ENCODE results near the gene SNRPB2. TPM values are rescaled to one million over a fixed set of nuclear protein-coding genes. Genes with fewer than 3 reads are reported as not detected.

Gene SNRPB2
- polyA plus RNA-seq, 2 donors = 26.8 to 35.1 TPM

DNA sequence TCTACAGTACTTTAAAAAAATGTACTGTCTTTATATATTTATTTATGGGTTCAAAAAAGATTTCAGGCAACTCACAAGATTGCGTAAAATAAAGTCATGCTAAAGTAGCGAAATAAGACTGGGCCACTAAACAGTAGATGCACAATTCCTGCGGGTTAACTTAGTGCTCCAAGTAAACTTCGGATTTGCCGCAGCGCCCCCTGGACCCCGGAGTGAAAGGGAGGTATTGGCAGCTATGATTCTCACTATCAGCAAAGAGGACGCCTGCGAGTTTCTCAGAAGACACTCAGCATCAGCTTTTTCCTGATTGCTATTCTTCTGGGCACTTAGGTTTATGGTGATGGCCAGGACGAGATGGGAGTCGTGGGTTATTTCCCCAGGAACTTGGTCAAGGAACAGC is 19.7 kb downstream of the SNRPB2 start:
- H3K36me3 ChIP-seq (ENCODE audit: control insufficient read depth in 2 of 2, insufficient read depth in 2 of 2, low read length in 1 of 2) = no peaks in the 10 kb centered on the region
- WGBS, 2 donors = 57 to 63% methylated on average over 11 of the region's 11 CpGs
- H3K27me3 ChIP-seq (ENCODE audit: control insufficient read depth in 1 of 2, insufficient read depth in 2 of 2, low read length in 2 of 2) = no peaks in the 10 kb centered on the region
- no peak overlapping the region for H3K27ac ChIP-seq (ENCODE audit: low read depth in 2 of 2, low read length in 1 of 2)
- no peak overlapping the region for H3K4me3 ChIP-seq (ENCODE audit: low read depth in 1 of 2, low read length in 2 of 2)
- no peaks in the 10 kb centered on the region for H3K9me3 ChIP-seq (ENCODE audit: control insufficient read depth in 2 of 2, insufficient read depth in 1 of 2, low read depth in 1 of 2, low read length in 1 of 2)
- H3K4me1 ChIP-seq (ENCODE audit: control insufficient read depth in 2 of 2, insufficient read depth in 2 of 2, low read length in 1 of 2) = no peaks in the 10 kb centered on the region

DNA sequence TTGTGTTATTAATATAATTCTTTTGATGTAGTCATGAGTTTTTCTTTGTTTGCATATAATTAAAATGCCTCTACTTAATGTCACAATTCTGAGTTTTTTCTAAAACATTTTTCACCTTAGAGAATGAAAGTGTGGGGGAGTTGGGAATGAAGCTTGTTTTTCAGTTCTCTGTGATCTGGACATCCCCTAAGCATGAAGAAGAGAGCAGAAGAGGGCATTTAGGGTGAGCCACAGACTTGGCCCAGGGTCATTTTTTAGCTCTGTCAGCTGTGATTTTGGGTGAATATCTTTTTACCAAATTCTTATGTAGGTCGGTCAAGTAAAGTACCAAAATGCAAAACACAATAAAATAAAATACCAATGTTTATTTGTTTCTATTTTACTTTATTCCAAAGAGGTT is 22.3 kb downstream of the SNRPB2 start:
- Histone ChIP-seq H3K36me3 (ENCODE audit: control insufficient read depth in 2 of 2, insufficient read depth in 2 of 2, low read length in 1 of 2) (no peaks in the 10 kb centered on the region), H3K9me3 (ENCODE audit: control insufficient read depth in 2 of 2, insufficient read depth in 1 of 2, low read depth in 1 of 2, low read length in 1 of 2) (no peaks in the 10 kb centered on the region), H3K4me3 (ENCODE audit: low read depth in 1 of 2, low read length in 2 of 2) (no peak overlapping the region), H3K27me3 (ENCODE audit: control insufficient read depth in 1 of 2, insufficient read depth in 2 of 2, low read length in 2 of 2) (no peaks in the 10 kb centered on the region), H3K27ac (ENCODE audit: low read depth in 2 of 2, low read length in 1 of 2) (no peak overlapping the region), H3K4me1 (ENCODE audit: control insufficient read depth in 2 of 2, insufficient read depth in 2 of 2, low read length in 1 of 2) (no peaks in the 10 kb centered on the region)
- WGBS, 2 donors = 84 to 86% methylated on average over 1 of the region's 1 CpG

DNA sequence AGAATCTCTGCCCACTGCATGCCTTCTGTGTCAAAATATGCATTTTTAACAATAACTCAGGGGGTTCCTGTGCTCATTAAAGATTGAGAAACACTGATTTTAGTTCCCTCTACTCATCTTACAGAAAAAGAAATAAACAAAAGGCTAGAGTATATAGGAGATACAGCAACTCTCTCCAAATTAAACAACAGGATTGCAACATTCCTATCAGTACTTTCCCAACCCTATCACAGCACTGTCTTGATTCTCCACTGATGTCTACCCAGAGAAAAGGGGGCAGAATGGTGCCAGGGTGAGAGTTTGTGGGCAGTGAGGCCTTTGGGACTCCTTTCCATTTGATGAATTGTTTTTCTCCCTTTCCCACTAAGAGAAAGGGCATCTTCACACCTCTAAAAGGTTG is 23.1 kb downstream of the SNRPB2 start:
- H3K9me3 ChIP-seq (ENCODE audit: control insufficient read depth in 2 of 2, insufficient read depth in 1 of 2, low read depth in 1 of 2, low read length in 1 of 2) = no peaks in the 10 kb centered on the region
- H3K4me3 ChIP-seq (ENCODE audit: low read depth in 1 of 2, low read length in 2 of 2) = no peak overlapping the region
- H3K4me1 ChIP-seq (ENCODE audit: control insufficient read depth in 2 of 2, insufficient read depth in 2 of 2, low read length in 1 of 2) = no peaks in the 10 kb centered on the region
- no peaks in the 10 kb centered on the region for H3K36me3 ChIP-seq (ENCODE audit: control insufficient read depth in 2 of 2, insufficient read depth in 2 of 2, low read length in 1 of 2)
- H3K27ac ChIP-seq (ENCODE audit: low read depth in 2 of 2, low read length in 1 of 2) = no peak overlapping the region
- H3K27me3 ChIP-seq (ENCODE audit: control insufficient read depth in 1 of 2, insufficient read depth in 2 of 2, low read length in 2 of 2) = no peaks in the 10 kb centered on the region

DNA sequence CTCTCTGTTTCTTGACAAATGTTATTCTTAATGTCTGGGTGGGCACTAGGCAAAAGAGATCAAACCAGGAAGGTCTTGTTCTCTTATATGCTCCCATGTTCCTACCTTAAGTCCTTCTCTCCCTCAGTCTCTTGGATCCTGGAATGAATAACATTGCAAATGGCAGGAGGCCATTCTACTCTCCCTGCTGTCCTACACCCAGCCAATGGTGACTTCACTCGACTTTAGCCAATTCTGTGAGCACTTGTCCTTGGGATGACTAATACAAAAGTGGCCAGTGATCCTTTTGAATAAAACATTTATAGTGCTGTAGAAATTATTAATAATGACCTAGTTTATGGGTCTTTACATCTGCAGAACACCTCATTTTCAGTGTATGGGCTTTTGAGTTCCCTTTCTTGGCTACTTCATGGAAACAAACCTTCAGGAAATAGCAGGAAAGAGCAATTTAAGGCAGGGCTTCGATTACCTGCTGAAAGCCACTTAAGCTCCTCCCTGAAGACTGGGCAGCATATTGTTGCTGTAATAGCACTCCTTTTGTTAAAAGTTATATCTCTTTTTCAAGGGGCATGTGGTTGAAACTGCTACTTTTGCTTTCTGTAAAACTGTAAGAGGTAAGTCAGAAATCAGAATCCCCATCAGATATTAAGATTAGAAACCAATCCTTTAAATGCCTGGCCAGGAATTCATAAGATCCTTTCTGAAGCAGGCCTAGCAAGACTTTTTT is 28.8 kb downstream of the SNRPB2 start:
- no peaks in the 10 kb centered on the region for H3K4me1 ChIP-seq (ENCODE audit: control insufficient read depth in 2 of 2, insufficient read depth in 2 of 2, low read length in 1 of 2)
- WGBS, 2 donors = 52 to 66% methylated on average over 2 of the region's 2 CpGs
- no peak overlapping the region for H3K4me3 ChIP-seq (ENCODE audit: low read depth in 1 of 2, low read length in 2 of 2)
- no peaks in the 10 kb centered on the region for H3K27me3 ChIP-seq (ENCODE audit: control insufficient read depth in 1 of 2, insufficient read depth in 2 of 2, low read length in 2 of 2)
- no peaks in the 10 kb centered on the region for H3K36me3 ChIP-seq (ENCODE audit: control insufficient read depth in 2 of 2, insufficient read depth in 2 of 2, low read length in 1 of 2)
- H3K9me3 ChIP-seq (ENCODE audit: control insufficient read depth in 2 of 2, insufficient read depth in 1 of 2, low read depth in 1 of 2, low read length in 1 of 2) = no peaks in the 10 kb centered on the region
- no peak overlapping the region for H3K27ac ChIP-seq (ENCODE audit: low read depth in 2 of 2, low read length in 1 of 2)

DNA sequence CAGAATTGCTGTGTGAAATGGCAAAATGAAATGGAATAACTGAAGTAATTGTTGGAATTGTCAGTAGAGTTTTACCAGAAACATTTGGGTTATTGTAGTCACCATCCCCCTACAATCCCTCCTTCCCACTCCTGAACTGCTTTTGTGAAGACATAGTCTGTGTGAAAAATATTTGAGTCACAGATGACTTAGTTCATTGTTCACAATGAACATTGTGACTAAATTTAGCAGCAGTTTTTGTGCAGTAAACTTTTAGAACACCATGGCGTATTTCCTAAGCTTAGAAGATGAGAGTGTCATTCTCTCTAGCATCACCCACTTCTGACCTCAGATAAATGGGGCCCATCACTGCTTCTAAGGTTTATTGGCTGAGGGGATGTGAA is 29.3 kb downstream of the SNRPB2 start:
- H3K27ac ChIP-seq (ENCODE audit: low read depth in 2 of 2, low read length in 1 of 2) = no peak overlapping the region
- 75 to 90% methylated on average over 1 of the region's 1 CpG for WGBS, 2 donors
- no peaks in the 10 kb centered on the region for H3K27me3 ChIP-seq (ENCODE audit: control insufficient read depth in 1 of 2, insufficient read depth in 2 of 2, low read length in 2 of 2)
- no peak overlapping the region for H3K4me3 ChIP-seq (ENCODE audit: low read depth in 1 of 2, low read length in 2 of 2)
- H3K9me3 ChIP-seq (ENCODE audit: control insufficient read depth in 2 of 2, insufficient read depth in 1 of 2, low read depth in 1 of 2, low read length in 1 of 2) = no peaks in the 10 kb centered on the region
- no peaks in the 10 kb centered on the region for H3K36me3 ChIP-seq (ENCODE audit: control insufficient read depth in 2 of 2, insufficient read depth in 2 of 2, low read length in 1 of 2)
- no peaks in the 10 kb centered on the region for H3K4me1 ChIP-seq (ENCODE audit: control insufficient read depth in 2 of 2, insufficient read depth in 2 of 2, low read length in 1 of 2)

DNA sequence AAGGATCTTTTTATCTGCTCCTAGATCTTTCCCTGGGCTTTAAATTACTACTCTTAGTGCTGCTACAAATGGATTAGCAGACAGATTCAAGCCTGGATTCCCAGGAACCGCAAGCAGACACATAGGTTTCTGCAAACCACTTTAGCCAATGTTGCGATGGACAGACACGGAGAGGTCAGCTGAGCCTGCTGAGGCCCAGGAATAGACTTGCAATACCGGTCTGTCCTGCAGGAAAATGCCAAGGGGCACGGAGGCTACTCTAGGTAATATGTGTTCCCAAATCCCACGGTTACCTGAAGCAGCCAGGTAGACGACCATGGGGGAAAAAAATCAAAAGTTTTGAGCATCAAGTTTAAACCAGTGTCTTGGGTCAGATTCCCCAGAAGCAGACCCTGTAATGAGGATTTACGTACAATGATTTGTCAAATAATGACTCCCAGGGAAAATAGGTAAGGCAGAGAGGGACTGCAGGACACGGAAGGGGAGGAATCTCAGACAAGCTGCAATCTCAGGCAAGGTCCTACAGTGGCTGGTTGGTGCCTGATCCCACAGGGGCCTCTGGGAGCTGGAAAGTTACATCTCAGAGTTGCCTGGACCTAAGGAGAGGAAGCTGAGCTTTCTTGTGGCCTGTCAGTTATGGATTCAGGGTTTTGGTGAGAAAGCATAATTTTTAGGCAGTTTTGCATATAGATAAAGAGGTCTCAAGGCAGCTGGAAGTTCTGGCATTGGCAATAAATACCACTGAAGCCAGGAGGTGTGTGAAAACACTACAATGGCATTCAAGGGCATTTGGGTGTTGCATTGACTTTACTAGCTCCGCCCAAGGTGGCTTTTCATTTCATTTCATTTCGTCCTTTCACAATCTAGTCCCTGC is 30.8 kb downstream of the SNRPB2 start:
- no peaks in the 10 kb centered on the region for H3K4me1 ChIP-seq (ENCODE audit: control insufficient read depth in 2 of 2, insufficient read depth in 2 of 2, low read length in 1 of 2)
- H3K27me3 ChIP-seq (ENCODE audit: control insufficient read depth in 1 of 2, insufficient read depth in 2 of 2, low read length in 2 of 2) = no peaks in the 10 kb centered on the region
- no peaks in the 10 kb centered on the region for H3K9me3 ChIP-seq (ENCODE audit: control insufficient read depth in 2 of 2, insufficient read depth in 1 of 2, low read depth in 1 of 2, low read length in 1 of 2)
- no peak overlapping the region for H3K4me3 ChIP-seq (ENCODE audit: low read depth in 1 of 2, low read length in 2 of 2)
- WGBS, 2 donors = 43 to 47% methylated on average over 11 of the region's 11 CpGs
- H3K27ac ChIP-seq (ENCODE audit: low read depth in 2 of 2, low read length in 1 of 2) = no peak overlapping the region
- no peaks in the 10 kb centered on the region for H3K36me3 ChIP-seq (ENCODE audit: control insufficient read depth in 2 of 2, insufficient read depth in 2 of 2, low read length in 1 of 2)

DNA sequence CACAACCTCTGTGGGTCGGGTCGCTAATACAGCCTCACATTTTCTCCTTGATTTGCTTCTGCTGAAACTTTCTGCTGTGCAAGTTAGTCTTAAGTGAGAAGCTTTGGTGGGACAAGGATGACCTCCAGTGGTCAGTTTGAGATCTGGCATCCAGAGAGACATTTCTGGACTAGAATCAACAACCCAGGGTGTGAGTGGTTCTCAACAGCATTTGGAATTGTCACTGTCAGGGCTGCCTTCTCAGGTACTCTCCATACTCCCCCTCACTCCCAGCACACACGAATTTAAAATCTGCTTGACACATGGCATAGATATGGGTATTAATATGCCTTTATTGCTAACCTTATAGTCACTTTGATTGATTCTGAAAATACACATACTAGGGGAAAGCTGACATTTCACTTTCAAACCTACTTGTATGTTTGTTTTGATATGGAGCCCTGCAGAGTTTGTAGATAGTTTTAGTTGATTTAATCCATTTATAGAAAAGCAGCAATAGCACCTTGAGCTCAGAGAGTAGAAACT is 31.5 kb downstream of the SNRPB2 start:
- Histone ChIP-seq H3K4me3 (ENCODE audit: low read depth in 1 of 2, low read length in 2 of 2) (no peak overlapping the region), H3K27me3 (ENCODE audit: control insufficient read depth in 1 of 2, insufficient read depth in 2 of 2, low read length in 2 of 2) (no peaks in the 10 kb centered on the region), H3K36me3 (ENCODE audit: control insufficient read depth in 2 of 2, insufficient read depth in 2 of 2, low read length in 1 of 2) (no peaks in the 10 kb centered on the region), H3K27ac (ENCODE audit: low read depth in 2 of 2, low read length in 1 of 2) (no peak overlapping the region), H3K9me3 (ENCODE audit: control insufficient read depth in 2 of 2, insufficient read depth in 1 of 2, low read depth in 1 of 2, low read length in 1 of 2) (no peaks in the 10 kb centered on the region), H3K4me1 (ENCODE audit: control insufficient read depth in 2 of 2, insufficient read depth in 2 of 2, low read length in 1 of 2) (no peaks in the 10 kb centered on the region)
- 4 to 5% methylated on average over 3 of the region's 3 CpGs for WGBS, 2 donors

DNA sequence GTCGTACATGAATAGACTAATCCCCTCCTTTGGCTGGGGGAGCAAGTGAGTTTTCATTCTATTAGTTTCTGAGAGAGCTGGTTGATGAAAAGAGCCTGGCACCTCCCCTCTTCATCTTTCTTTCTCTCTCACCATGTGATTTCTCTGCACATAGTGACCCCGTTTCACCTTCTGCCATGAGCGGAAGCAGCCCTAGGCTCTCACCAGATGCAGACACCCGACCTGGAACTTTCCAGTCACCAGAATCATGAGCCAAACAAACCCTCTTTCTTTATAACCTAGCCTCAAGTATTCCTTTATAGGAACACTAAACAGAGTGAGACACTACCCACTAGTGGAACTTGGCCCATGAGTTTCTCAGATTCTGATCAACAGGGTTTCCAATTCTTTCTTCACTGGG is 34.7 kb downstream of the SNRPB2 start:
- no peaks in the 10 kb centered on the region for H3K36me3 ChIP-seq (ENCODE audit: control insufficient read depth in 2 of 2, insufficient read depth in 2 of 2, low read length in 1 of 2)
- no peaks in the 10 kb centered on the region for H3K27me3 ChIP-seq (ENCODE audit: control insufficient read depth in 1 of 2, insufficient read depth in 2 of 2, low read length in 2 of 2)
- no peaks in the 10 kb centered on the region for H3K9me3 ChIP-seq (ENCODE audit: control insufficient read depth in 2 of 2, insufficient read depth in 1 of 2, low read depth in 1 of 2, low read length in 1 of 2)
- H3K4me3 ChIP-seq (ENCODE audit: low read depth in 1 of 2, low read length in 2 of 2) = no peak overlapping the region
- H3K27ac ChIP-seq (ENCODE audit: low read depth in 2 of 2, low read length in 1 of 2) = no peak overlapping the region
- WGBS, 2 donors = 45 to 47% methylated on average over 4 of the region's 4 CpGs
- no peaks in the 10 kb centered on the region for H3K4me1 ChIP-seq (ENCODE audit: control insufficient read depth in 2 of 2, insufficient read depth in 2 of 2, low read length in 1 of 2)

DNA sequence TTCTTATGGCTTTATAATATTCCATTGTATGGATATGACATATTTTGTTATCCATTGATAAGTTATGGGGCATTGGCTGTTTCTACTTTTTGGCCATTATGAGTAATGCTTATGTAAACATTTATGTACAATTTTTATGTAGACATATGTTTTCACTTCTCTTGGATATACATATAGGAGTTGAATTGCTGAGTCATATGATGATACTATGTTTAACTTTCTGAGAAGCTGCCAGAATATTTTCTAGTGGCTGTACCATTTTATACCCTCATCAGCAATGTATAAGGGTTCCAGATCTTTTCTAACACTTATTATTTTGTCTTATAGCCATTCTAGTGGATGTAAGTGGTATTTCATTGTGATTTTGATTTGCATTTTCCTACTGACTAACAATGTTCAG is 41.4 kb downstream of the SNRPB2 start:
- H3K27ac ChIP-seq (ENCODE audit: low read depth in 2 of 2, low read length in 1 of 2) = no peak overlapping the region
- no peak overlapping the region for H3K4me3 ChIP-seq (ENCODE audit: low read depth in 1 of 2, low read length in 2 of 2)
- no peaks in the 10 kb centered on the region for H3K36me3 ChIP-seq (ENCODE audit: control insufficient read depth in 2 of 2, insufficient read depth in 2 of 2, low read length in 1 of 2)
- H3K9me3 ChIP-seq (ENCODE audit: control insufficient read depth in 2 of 2, insufficient read depth in 1 of 2, low read depth in 1 of 2, low read length in 1 of 2) = peaks cover 0 to 3% of the 10 kb centered on the region in 2 donors
- H3K4me1 ChIP-seq (ENCODE audit: control insufficient read depth in 2 of 2, insufficient read depth in 2 of 2, low read length in 1 of 2) = no peaks in the 10 kb centered on the region
- no peaks in the 10 kb centered on the region for H3K27me3 ChIP-seq (ENCODE audit: control insufficient read depth in 1 of 2, insufficient read depth in 2 of 2, low read length in 2 of 2)

All from esophagus (tissue), 2 donors.